Measurements from ENCODE around the gene SLC48A1.
A peak's percentile ranks its signal among the peaks of the same experiment; 100 is the strongest.

SLC48A1 gene

GRCh38 chr12:47744778-47745436 is 28.1 kb upstream of the SLC48A1 start:
- no peak for DNase-seq

- DNase-seq, result no peak
These were observed 27.5 kb upstream of the SLC48A1 start for GRCh38 chr12:47745485-47746041.

- no peak for DNase-seq
These were observed 27.0 kb upstream of the SLC48A1 start for GRCh38 chr12:47746073-47746472.

GRCh38 chr12:47746523-47746922 is 26.5 kb upstream of the SLC48A1 start:
- no peak for DNase-seq

- no peak for DNase-seq
These were observed 25.9 kb upstream of the SLC48A1 start for GRCh38 chr12:47747126-47747525.

- no peak for DNase-seq
These were observed 25.2 kb upstream of the SLC48A1 start for GRCh38 chr12:47747596-47748506.

- no peak for DNase-seq
These were observed 24.6 kb upstream of the SLC48A1 start for GRCh38 chr12:47748507-47748828.

GRCh38 chr12:47748899-47749298 is 24.1 kb upstream of the SLC48A1 start:
- DNase-seq, result no peak

- no peak for DNase-seq
These were observed 22.7 kb upstream of the SLC48A1 start for GRCh38 chr12:47750229-47750798.

GRCh38 chr12:47750916-47751470 is 22.0 kb upstream of the SLC48A1 start:
- DNase-seq, result no peak

GRCh38 chr12:47751561-47751960 is 21.5 kb upstream of the SLC48A1 start:
- no peak for DNase-seq

- no peak for DNase-seq
These were observed 20.9 kb upstream of the SLC48A1 start for GRCh38 chr12:47752121-47752520.

GRCh38 chr12:47752552-47752951 is 20.5 kb upstream of the SLC48A1 start:
- DNase-seq, result peak; percentile 64

- DNase-seq, result peak; percentile 58
These were observed 19.7 kb upstream of the SLC48A1 start for GRCh38 chr12:47753021-47754001.

- peak; percentile 44 for DNase-seq
These were observed 18.9 kb upstream of the SLC48A1 start for GRCh38 chr12:47754126-47754525.

- DNase-seq, result no peak
These were observed 18.2 kb upstream of the SLC48A1 start for GRCh38 chr12:47754881-47755280.

GRCh38 chr12:47755655-47756562 is 17.1 kb upstream of the SLC48A1 start:
- no peak for DNase-seq

- DNase-seq, result no peak
These were observed 15.6 kb upstream of the SLC48A1 start for GRCh38 chr12:47757364-47757839.

- DNase-seq, result no peak
These were observed 15.0 kb upstream of the SLC48A1 start for GRCh38 chr12:47757840-47758583.

GRCh38 chr12:47758584-47758833 is 14.5 kb upstream of the SLC48A1 start:
- DNase-seq, result no peak

Measured in EL (cell line).